DOHH2 (cell line): ENCODE results near the gene IRS4.
A peak's percentile ranks its signal among the peaks of the same experiment; 100 is the strongest.

Experiments used
- H3F3A ChIP-seq: fragments of 200-600 bp; sonication (generic), shearing (Covaris generic); 2 replicates; pipeline ENCODE4 v1.6.0; 2016; ENCODE audit warnings: antibody characterized with exemption, mild to moderate bottlenecking; ENCODE audit not compliant: control insufficient read depth, insufficient read depth
- H3K27ac ChIP-seq: fragments of 200-600 bp; sonication (generic); 2 replicates; pipeline ENCODE4 v1.5.1; 2014; ENCODE audit warnings: low read depth, mild to moderate bottlenecking, low read length, moderate library complexity
- H3K27me3 ChIP-seq: fragments of 200-600 bp; sonication (generic); 2 replicates; pipeline ENCODE4 v1.6.1; 2014; ENCODE audit warnings: mild to moderate bottlenecking, low read length, mixed read lengths; ENCODE audit not compliant: control insufficient read depth
- H3K36me3 ChIP-seq: fragments of 200-600 bp; sonication (generic); 2 replicates; pipeline ENCODE4 v1.6.1; 2014; ENCODE audit warnings: mild to moderate bottlenecking, low read length, moderate library complexity, mixed read lengths; ENCODE audit not compliant: control insufficient read depth
- H3K4me1 ChIP-seq: fragments of 200-600 bp; sonication (generic); 2 replicates; pipeline ENCODE4 v1.6.1; 2014; ENCODE audit warnings: mild to moderate bottlenecking, low read length, mixed read lengths; ENCODE audit not compliant: control insufficient read depth
- H3K4me2 ChIP-seq: fragments of 200-600 bp; sonication (generic); 2 replicates; pipeline ENCODE4 v1.6.0; 2014; ENCODE audit warnings: mild to moderate bottlenecking, low read length, moderate library complexity
- H3K4me3 ChIP-seq: fragments of 200-600 bp; sonication (generic); 2 replicates; pipeline ENCODE4 v1.5.1; 2014; ENCODE audit warnings: mild to moderate bottlenecking, low read length, mixed read lengths
- H3K79me2 ChIP-seq: fragments of 200-600 bp; sonication (generic); 2 replicates; pipeline ENCODE4 v1.6.1; 2014; ENCODE audit warnings: mild to moderate bottlenecking, low read length, mixed read lengths; ENCODE audit not compliant: control insufficient read depth
- H3K9me2 ChIP-seq: fragments of 200-600 bp; sonication (generic); replicated peaks from 2 replicates; pipeline ENCODE4 v1.6.1; 2014; ENCODE audit warnings: mild to moderate bottlenecking, low read length, mixed read lengths; ENCODE audit not compliant: control insufficient read depth
- H3K9me3 ChIP-seq: fragments of 200-600 bp; sonication (generic); 2 replicates; pipeline ENCODE4 v1.6.1; 2014; ENCODE audit warnings: antibody characterized with exemption, low read length, mixed read lengths; ENCODE audit not compliant: control insufficient read depth, insufficient read depth
- H4K20me1 ChIP-seq: fragments of 200-600 bp; sonication (generic); 2 replicates; pipeline ENCODE4 v1.6.0; 2014; ENCODE audit warnings: low read depth, mild to moderate bottlenecking, antibody characterized with exemption, low read length, moderate library complexity; ENCODE audit not compliant: control insufficient read depth, insufficient read depth
- EZH2phosphoT487 ChIP-seq: fragments of 200-600 bp; sonication (generic); IDR thresholded peaks from 2 replicates; pipeline ENCODE4 v1.6.1; 2017; ENCODE audit warnings: borderline replicate concordance, mild to moderate bottlenecking, antibody characterized with exemption, low read length, moderate library complexity, mixed read lengths
- TF ChIP-seq, protein P1 (sequence below): fragments of 200-600 bp; sonication (generic); IDR thresholded peaks from one replicate; pipeline ENCODE4 v1.5.1; 2014; ENCODE audit warnings: antibody characterized with exemption, mild to moderate bottlenecking, low read depth, low read length; ENCODE audit not compliant: poor library complexity, severe bottlenecking

Gene IRS4

DNA sequence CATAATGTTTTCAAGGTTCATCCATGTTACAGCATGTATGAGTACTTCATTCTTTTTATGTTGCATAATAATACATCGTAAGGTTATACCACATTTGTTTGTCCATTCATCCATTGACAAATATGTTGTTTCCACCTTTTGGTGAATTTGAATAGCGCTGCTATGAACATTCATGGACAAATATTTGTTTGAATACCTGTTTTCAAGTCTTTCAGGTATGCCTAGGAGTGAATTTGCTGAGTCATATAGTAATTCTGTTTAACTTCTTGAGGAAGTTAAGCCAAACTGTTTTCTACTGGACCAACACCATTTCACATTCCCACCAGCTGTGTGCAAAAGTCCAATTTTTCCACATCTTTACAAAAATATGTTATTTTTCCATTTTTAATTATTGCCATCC is 31.5 kb downstream of the IRS4 start:
- no peaks in the 10 kb centered on the region for H3K79me2 ChIP-seq
- H4K20me1 ChIP-seq: no peaks in the 10 kb centered on the region
- TF ChIP-seq, protein P1, sequence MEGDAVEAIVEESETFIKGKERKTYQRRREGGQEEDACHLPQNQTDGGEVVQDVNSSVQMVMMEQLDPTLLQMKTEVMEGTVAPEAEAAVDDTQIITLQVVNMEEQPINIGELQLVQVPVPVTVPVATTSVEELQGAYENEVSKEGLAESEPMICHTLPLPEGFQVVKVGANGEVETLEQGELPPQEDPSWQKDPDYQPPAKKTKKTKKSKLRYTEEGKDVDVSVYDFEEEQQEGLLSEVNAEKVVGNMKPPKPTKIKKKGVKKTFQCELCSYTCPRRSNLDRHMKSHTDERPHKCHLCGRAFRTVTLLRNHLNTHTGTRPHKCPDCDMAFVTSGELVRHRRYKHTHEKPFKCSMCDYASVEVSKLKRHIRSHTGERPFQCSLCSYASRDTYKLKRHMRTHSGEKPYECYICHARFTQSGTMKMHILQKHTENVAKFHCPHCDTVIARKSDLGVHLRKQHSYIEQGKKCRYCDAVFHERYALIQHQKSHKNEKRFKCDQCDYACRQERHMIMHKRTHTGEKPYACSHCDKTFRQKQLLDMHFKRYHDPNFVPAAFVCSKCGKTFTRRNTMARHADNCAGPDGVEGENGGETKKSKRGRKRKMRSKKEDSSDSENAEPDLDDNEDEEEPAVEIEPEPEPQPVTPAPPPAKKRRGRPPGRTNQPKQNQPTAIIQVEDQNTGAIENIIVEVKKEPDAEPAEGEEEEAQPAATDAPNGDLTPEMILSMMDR: no peak
- TF ChIP-seq EZH2phosphoT487: no peak
- H3K4me1 ChIP-seq: no peaks in the 10 kb centered on the region
- no peaks in the 10 kb centered on the region for H3F3A ChIP-seq
- no peaks in the 10 kb centered on the region for H3K36me3 ChIP-seq
- no peak overlapping the region for H3K4me2 ChIP-seq
- no peaks in the 10 kb centered on the region for H3K9me2 ChIP-seq
- H3K27ac ChIP-seq: no peak overlapping the region
- no peaks in the 10 kb centered on the region for H3K9me3 ChIP-seq
- no peaks in the 10 kb centered on the region for H3K27me3 ChIP-seq
- H3K4me3 ChIP-seq: no peak overlapping the region

DNA sequence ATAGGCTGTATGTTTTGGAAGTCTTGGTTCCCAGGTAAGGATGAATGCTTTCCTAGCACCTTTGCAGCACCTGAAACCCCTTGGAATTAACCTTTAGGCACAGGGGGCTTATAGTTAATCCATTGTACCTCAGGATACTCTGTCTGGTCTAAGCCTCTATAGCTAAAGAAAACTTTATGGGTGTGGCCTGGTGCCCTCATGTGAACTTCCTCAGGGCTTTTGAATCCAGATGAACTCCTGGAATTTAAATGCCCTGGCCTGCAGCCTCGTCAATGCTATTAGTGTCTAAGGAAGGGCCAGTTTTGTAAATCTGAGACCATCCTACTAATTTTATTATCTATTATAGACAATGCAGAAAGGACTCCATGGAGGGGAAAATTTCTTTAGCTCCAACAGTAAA is 33.8 kb downstream of the IRS4 start:
- H3K4me2 ChIP-seq: no peak overlapping the region
- H3K27me3 ChIP-seq: no peaks in the 10 kb centered on the region

DNA sequence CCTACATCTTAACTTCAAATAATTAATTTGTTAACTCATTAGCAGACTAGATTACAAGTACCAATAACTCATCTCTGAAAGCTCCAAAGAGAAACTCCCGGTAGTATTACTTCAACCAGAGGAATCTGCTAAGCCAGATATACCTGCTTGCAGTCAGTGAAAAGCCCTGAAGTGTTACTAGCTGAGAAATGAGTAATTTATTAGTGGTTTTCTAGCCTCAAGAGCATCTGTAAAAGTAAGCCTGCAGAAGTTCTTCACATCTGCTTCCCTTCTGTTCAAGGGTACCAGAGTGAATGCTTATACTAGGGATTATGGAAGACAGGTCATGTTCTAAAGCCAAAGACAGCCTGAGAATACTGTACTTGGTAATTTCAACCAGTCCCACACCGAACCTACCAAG is 34.7 kb downstream of the IRS4 start:
- Histone ChIP-seq H3F3A (no peaks in the 10 kb centered on the region), H3K79me2 (no peaks in the 10 kb centered on the region), H4K20me1 (no peaks in the 10 kb centered on the region), H3K9me3 (no peaks in the 10 kb centered on the region), H3K36me3 (no peaks in the 10 kb centered on the region), H3K27me3 (no peaks in the 10 kb centered on the region), H3K9me2 (no peaks in the 10 kb centered on the region), H3K4me3 (no peak overlapping the region), H3K4me2 (no peak overlapping the region), H3K4me1 (no peaks in the 10 kb centered on the region), H3K27ac (no peak overlapping the region)
- TF ChIP-seq, protein P1: no peak
- no peak for TF ChIP-seq EZH2phosphoT487

More for the DNA sequence above, 33.8 kb downstream of the IRS4 start:
- no peaks in the 10 kb centered on the region for H3K36me3 ChIP-seq
- no peak overlapping the region for H3K4me3 ChIP-seq
- no peaks in the 10 kb centered on the region for H3K9me3 ChIP-seq
- TF ChIP-seq EZH2phosphoT487: no peak
- TF ChIP-seq, protein P1: no peak
- no peaks in the 10 kb centered on the region for H3K4me1 ChIP-seq
- H3F3A ChIP-seq: no peaks in the 10 kb centered on the region
- H3K27ac ChIP-seq: no peak overlapping the region
- no peaks in the 10 kb centered on the region for H3K79me2 ChIP-seq
- H3K9me2 ChIP-seq: no peaks in the 10 kb centered on the region
- no peaks in the 10 kb centered on the region for H4K20me1 ChIP-seq

DNA sequence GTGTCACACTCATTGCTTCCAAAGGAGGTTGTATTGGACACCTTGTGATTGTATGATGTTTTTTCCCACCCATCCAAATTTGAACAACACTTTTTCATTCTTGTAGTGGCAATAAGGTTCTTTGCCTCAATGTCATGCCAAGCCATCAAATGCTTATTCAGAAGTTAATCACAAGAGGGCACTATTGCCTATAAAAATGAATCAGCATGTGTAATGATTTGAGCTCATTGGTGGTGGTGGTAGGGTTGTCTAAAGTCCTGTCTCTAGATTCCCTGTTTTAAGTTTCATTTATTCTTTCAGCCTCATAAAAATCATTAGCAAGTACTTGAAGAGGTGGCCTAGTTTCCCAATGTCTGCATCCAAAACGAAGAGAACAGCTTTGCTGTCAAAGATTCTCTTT is 37.0 kb downstream of the IRS4 start:
- H3K36me3 ChIP-seq: no peaks in the 10 kb centered on the region
- H3K4me3 ChIP-seq: no peak overlapping the region
- no peaks in the 10 kb centered on the region for H3K79me2 ChIP-seq
- TF ChIP-seq, protein P1: peak; percentile 26
- no peak for TF ChIP-seq EZH2phosphoT487
- no peaks in the 10 kb centered on the region for H4K20me1 ChIP-seq
- no peaks in the 10 kb centered on the region for H3K27me3 ChIP-seq
- no peaks in the 10 kb centered on the region for H3K4me1 ChIP-seq
- no peak overlapping the region for H3K4me2 ChIP-seq
- no peaks in the 10 kb centered on the region for H3F3A ChIP-seq
- H3K9me2 ChIP-seq: no peaks in the 10 kb centered on the region
- no peaks in the 10 kb centered on the region for H3K9me3 ChIP-seq
- no peak overlapping the region for H3K27ac ChIP-seq
